CD4-positive, alpha-beta memory T cell (primary cell): ENCODE measurements around the gene ZFP36L2. TPM values are rescaled to one million over a fixed set of nuclear protein-coding genes. Genes with fewer than 3 reads are reported as not detected.

Experiments
- CTCF ChIA-PET: fragments of 350-600 bp; sonication (Branson Sonifier 250); formaldehyde crosslinking; loops from one replicate; lab custom pipeline; 2021; ENCODE audit warnings: inconsistent platforms; ENCODE audit not compliant: partially characterized antibody; lab: Charles Lee
- POLR2A ChIA-PET: fragments of 350-600 bp; sonication (Branson Sonifier 250); formaldehyde crosslinking; loops from one replicate; lab custom pipeline; 2021; ENCODE audit not compliant: partially characterized antibody; lab: Charles Lee
- DNase-seq, 5 donors: peaks; one replicate each; pipeline versions ENCODE4 v3.0.0 to v3.0.0-alpha.2; 2020 to 2022; ENCODE audit warnings: mixed read lengths in 1 of 5
- H3K27ac ChIP-seq: one replicate; pipeline ENCODE4 v1.7.0; 2013; ENCODE audit warnings: low read depth, low read length
- H3K27me3 ChIP-seq: 2 replicates; pipeline ENCODE4 v1.7.0; 2013; ENCODE audit warnings: mild to moderate bottlenecking, low read length, moderate library complexity; ENCODE audit not compliant: insufficient read depth
- H3K36me3 ChIP-seq: 2 replicates; pipeline ENCODE4 v1.7.0; 2013; ENCODE audit warnings: mild to moderate bottlenecking, low read length, moderate library complexity; ENCODE audit not compliant: insufficient read depth
- H3K4me1 ChIP-seq: 2 replicates; pipeline ENCODE4 v1.7.0; 2013; ENCODE audit warnings: mild to moderate bottlenecking, low read length, moderate library complexity; ENCODE audit not compliant: insufficient read depth
- H3K4me3 ChIP-seq, 2 donors: one replicate each; pipeline ENCODE4 v1.7.0; 2013; ENCODE audit warnings: low read length in 2 of 2, mild to moderate bottlenecking in 1 of 2
- H3K9me3 ChIP-seq, 2 donors: one replicate each; pipeline ENCODE4 v1.7.0; 2013; ENCODE audit warnings: low read length in 2 of 2, control low read depth in 1 of 2; ENCODE audit not compliant: control insufficient read depth in 1 of 2
- H3K27ac Mint-ChIP-seq, 7 donors: one replicate each; pipeline ENCODE4 v1.8.0; 2020 to 2021; ENCODE audit warnings: mixed read lengths in 7 of 7, mild to moderate bottlenecking in 6 of 7, inconsistent platforms in 3 of 7, moderate library complexity in 3 of 7
- H3K27me3 Mint-ChIP-seq, 2 donors: one replicate each; pipeline ENCODE4 v1.8.0; 2020 to 2021; ENCODE audit warnings: mixed read lengths in 2 of 2
- H3K36me3 Mint-ChIP-seq, 2 donors: one replicate each; pipeline ENCODE4 v1.8.0; 2020 to 2021; ENCODE audit warnings: mixed read lengths in 2 of 2, inconsistent platforms in 1 of 2, mild to moderate bottlenecking in 1 of 2
- H3K4me1 Mint-ChIP-seq, 4 donors: one replicate each; pipeline ENCODE4 v1.8.0; 2020 to 2021; ENCODE audit warnings: mixed read lengths in 4 of 4, mild to moderate bottlenecking in 1 of 4
- H3K4me3 Mint-ChIP-seq, 8 donors: one replicate each; pipeline ENCODE4 v1.8.0; 2020 to 2021; ENCODE audit warnings: mixed read lengths in 8 of 8, mild to moderate bottlenecking in 7 of 8, moderate library complexity in 6 of 8, inconsistent platforms in 3 of 8
- H3K9me3 Mint-ChIP-seq, 8 donors: one replicate each; pipeline ENCODE4 v1.8.0; 2020 to 2021; ENCODE audit warnings: mixed read lengths in 8 of 8, mild to moderate bottlenecking in 5 of 8, inconsistent platforms in 3 of 8, moderate library complexity in 1 of 8
- intact Hi-C: fragments of 100-400 bp; cut with micrococcal nuclease; formaldehyde crosslinking; loops from one replicate; pipeline ENCODE4 v1.15.1; 2023
- polyA plus RNA-seq, 2 donors: library from polyadenylated mRNA; unstranded; fragments of 300-500 nt; fragmentation: Illumina TruSeq; gene quantifications; one replicate each; pipeline ENCODE4 v1.2.3, GENCODE V29; 2021
- total RNA-seq, 2 experiments: library from RNA; stranded (reverse); gene quantifications; one replicate each; pipeline ENCODE4 v1.2.3, GENCODE V29; 2021

The ZFP36L2 gene
- total and polyA plus RNA-seq, 4 experiments from 2014 or later, result 271 to 523 (median 460) TPM

- Mint-ChIP-seq H3K36me3 (peaks cover 45 to 56% of the 10 kb centered on the region in 2 donors), H3K4me1 (peaks cover 24 to 55% (median 35%) of the 10 kb centered on the region in 4 donors), H3K4me3 (peak overlapping the region; percentile 97 to 99 (median 98)), H3K9me3 (peaks cover 0 to 37% (median 4%) of the 10 kb centered on the region in 8 donors), H3K27ac (peak overlapping the region; percentile 93 to 100 (median 98)), H3K27me3 (peaks cover 0 to 5% of the 10 kb centered on the region in 2 donors)
- Histone ChIP-seq H3K4me1 (peaks cover 40% of the 10 kb centered on the region), H3K36me3 (peaks cover 34% of the 10 kb centered on the region), H3K4me3 (peak overlapping the region; percentile 84 to 92), H3K27ac (peak overlapping the region; percentile 90), H3K9me3 (no peaks in the 10 kb centered on the region), H3K27me3 (no peaks in the 10 kb centered on the region)
- CTCF ChIA-PET, result interaction anchor here (1.0 to 14.9 kb wide), 5 partner anchors 51 to 93 kb away, joined by 3 to 319 read pairs (median 3); no protein-coding TSS in a partner anchor
- intact Hi-C loops, result no loop called here
- POLR2A ChIA-PET, result interaction anchor here (1.3 to 46.5 kb wide), 7 partner anchors 18 to 414 kb away, joined by 4 to 6960 read pairs (median 8); no protein-coding TSS in a partner anchor
- peak; percentile 65 to 81 (median 79) for DNase-seq
Observed at GRCh38 chr2:43224131-43224570, 2.3 kb downstream of the ZFP36L2 start.

- H3K27me3 Mint-ChIP-seq, result peaks cover 0 to 5% of the 10 kb centered on the region in 2 donors
- Histone ChIP-seq H3K4me3 (peak overlapping the region; percentile 84 to 92), H3K36me3 (peaks cover 34% of the 10 kb centered on the region), H3K9me3 (no peaks in the 10 kb centered on the region), H3K4me1 (peaks cover 40% of the 10 kb centered on the region), H3K27me3 (no peaks in the 10 kb centered on the region), H3K27ac (peak overlapping the region; percentile 90)
- peak overlapping the region; percentile 93 to 100 (median 98) for H3K27ac Mint-ChIP-seq
- peaks cover 45 to 58% of the 10 kb centered on the region in 2 donors for H3K36me3 Mint-ChIP-seq
- ChIA-PET CTCF (interaction anchor here (1.0 to 14.9 kb wide), 4 partner anchors 30 to 92 kb away, joined by 3 to 319 read pairs (median 140); no protein-coding TSS in a partner anchor), POLR2A (interaction anchor here (0.6 to 46.5 kb wide), 6 partner anchors 18 to 261 kb away, joined by 3 to 6960 read pairs (median 7); no protein-coding TSS in a partner anchor)
- H3K4me1 Mint-ChIP-seq, result peaks cover 23 to 55% (median 34%) of the 10 kb centered on the region in 4 donors
- peaks cover 0 to 42% (median 4%) of the 10 kb centered on the region in 8 donors for H3K9me3 Mint-ChIP-seq
- intact Hi-C loops, result no loop called here
- H3K4me3 Mint-ChIP-seq, result peak overlapping the region; percentile 97 to 99 (median 98)
- peak in 4 of 5 donors; percentile 26 to 37 (median 34) for DNase-seq
Observed at GRCh38 chr2:43223521-43224001, 2.8 kb downstream of the ZFP36L2 start.

GRCh38 chr2:43222475-43223309 is 3.7 kb downstream of the ZFP36L2 start:
- peaks cover 22 to 55% (median 33%) of the 10 kb centered on the region in 4 donors for H3K4me1 Mint-ChIP-seq
- peak overlapping the region; percentile 80 to 98 (median 96) for H3K4me3 Mint-ChIP-seq
- Histone ChIP-seq H3K4me1 (peaks cover 40% of the 10 kb centered on the region), H3K36me3 (peaks cover 34% of the 10 kb centered on the region), H3K27me3 (no peaks in the 10 kb centered on the region), H3K4me3 (peak overlapping the region; percentile 84 to 92), H3K9me3 (no peaks in the 10 kb centered on the region), H3K27ac (peak overlapping the region; percentile 90)
- peak in 4 of 5 donors; percentile 29 to 36 (median 31) for DNase-seq
- H3K9me3 Mint-ChIP-seq, result peaks cover 0 to 42% (median 4%) of the 10 kb centered on the region in 8 donors
- H3K27me3 Mint-ChIP-seq, result peaks cover 0 to 5% of the 10 kb centered on the region in 2 donors
- intact Hi-C loops, result no loop called here
- H3K27ac Mint-ChIP-seq, result peak overlapping the region; percentile 93 to 100 (median 98)
- ChIA-PET POLR2A (interaction anchor here (1.0 to 46.5 kb wide), 11 partner anchors 17 to 1090 kb away, joined by 3 to 6960 read pairs (median 8); no protein-coding TSS in a partner anchor), CTCF (interaction anchor here (1.0 to 14.9 kb wide), 6 partner anchors 29 to 91 kb away, joined by 3 to 319 read pairs (median 16); no protein-coding TSS in a partner anchor)
- peaks cover 45 to 54% of the 10 kb centered on the region in 2 donors for H3K36me3 Mint-ChIP-seq

- no peaks in the 10 kb centered on the region for H3K9me3 ChIP-seq
- peaks cover 47% of the 10 kb centered on the region for H3K4me1 ChIP-seq
- H3K4me1 Mint-ChIP-seq, result peaks cover 25 to 56% (median 38%) of the 10 kb centered on the region in 4 donors
- peak overlapping the region; percentile 80 to 98 (median 96) for H3K4me3 Mint-ChIP-seq
- peaks cover 0 to 42% (median 4%) of the 10 kb centered on the region in 8 donors for H3K9me3 Mint-ChIP-seq
- H3K27ac ChIP-seq, result peak overlapping the region; percentile 90
- ChIA-PET CTCF (interaction anchor here (1.0 to 14.9 kb wide), 8 partner anchors 7 to 90 kb away, joined by 3 to 319 read pairs (median 16); no protein-coding TSS in a partner anchor), POLR2A (interaction anchor here (0.7 to 46.5 kb wide), 12 partner anchors 1 to 1115 kb away, joined by 3 to 6960 read pairs (median 10); partner anchors contain the start of gene ZFP36L2)
- peak overlapping the region; percentile 93 to 100 (median 98) for H3K27ac Mint-ChIP-seq
- H3K36me3 ChIP-seq, result peaks cover 34% of the 10 kb centered on the region
- intact Hi-C loops, result no loop called here
- no peaks in the 10 kb centered on the region for H3K27me3 ChIP-seq
- peaks cover 0 to 5% of the 10 kb centered on the region in 2 donors for H3K27me3 Mint-ChIP-seq
- peak overlapping the region; percentile 84 to 92 for H3K4me3 ChIP-seq
- peak; percentile 54 to 78 (median 63) for DNase-seq
- peaks cover 45 to 54% of the 10 kb centered on the region in 2 donors for H3K36me3 Mint-ChIP-seq
Observed at GRCh38 chr2:43221763-43222474, 4.5 kb downstream of the ZFP36L2 start.

- no peaks in the 10 kb centered on the region for H3K27me3 ChIP-seq
- ChIA-PET POLR2A (interaction anchor here (0.7 to 46.5 kb wide), 14 partner anchors 0 to 1115 kb away, joined by 3 to 6960 read pairs (median 6); partner anchors contain the start of gene ZFP36L2), CTCF (interaction anchor here (1.1 to 14.9 kb wide), 8 partner anchors 8 to 275 kb away, joined by 3 to 319 read pairs (median 16); no protein-coding TSS in a partner anchor)
- peak overlapping the region; percentile 90 for H3K27ac ChIP-seq
- Mint-ChIP-seq H3K27me3 (peaks cover 0 to 5% of the 10 kb centered on the region in 2 donors), H3K4me1 (peaks cover 28 to 56% (median 38%) of the 10 kb centered on the region in 4 donors), H3K27ac (peak overlapping the region; percentile 93 to 100 (median 98)), H3K4me3 (peak overlapping the region; percentile 80 to 98 (median 96)), H3K9me3 (peaks cover 0 to 41% (median 4%) of the 10 kb centered on the region in 8 donors), H3K36me3 (peaks cover 45 to 54% of the 10 kb centered on the region in 2 donors)
- H3K4me1 ChIP-seq, result peaks cover 52% of the 10 kb centered on the region
- intact Hi-C loops, result no loop called here
- DNase-seq, result peak; percentile 38 to 81 (median 49)
- no peaks in the 10 kb centered on the region for H3K9me3 ChIP-seq
- peak overlapping the region; percentile 84 to 92 for H3K4me3 ChIP-seq
- peaks cover 34% of the 10 kb centered on the region for H3K36me3 ChIP-seq
Observed at GRCh38 chr2:43221124-43221762, 5.2 kb downstream of the ZFP36L2 start.
